Stimulated activated CD4-positive, alpha-beta T cell treated with anti-CD3 and anti-CD28 coated beads, Interleukin-1b, Interleukin-23, amount 100 ng/mL, for 1 hour (primary cell): Measurements from ENCODE around the gene EYS.

Experiments
- DNase-seq, 2 donors: peaks; one replicate each; pipeline ENCODE4 v3.0.0-alpha.2; 2020; ENCODE audit warnings: low read depth in 2 of 2

The EYS gene

DNA sequence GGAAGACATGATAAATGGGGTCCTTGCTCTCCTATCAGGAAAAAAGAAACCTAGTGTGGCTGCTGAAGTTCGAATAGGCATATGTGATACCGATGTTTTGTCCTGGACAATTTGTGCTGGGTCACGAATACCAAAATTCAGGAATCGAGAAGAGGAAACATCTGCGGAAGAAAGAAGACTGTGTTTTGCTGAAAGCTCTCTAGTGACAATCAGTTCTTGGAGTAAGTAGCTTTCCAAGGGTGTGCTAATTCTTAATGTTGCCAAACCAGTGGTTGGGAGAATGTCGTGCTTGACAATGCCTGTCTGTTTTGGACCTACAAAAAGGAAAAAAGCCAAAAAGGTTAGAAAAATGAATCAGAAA, 1115.4 kb downstream of the EYS start:
- DNase-seq: no peak

GRCh38 chr6:64590965-64591675, 1115.9 kb downstream of the EYS start:
- no peak for DNase-seq

- DNase-seq: no peak
These were observed 1117.1 kb downstream of the EYS start for GRCh38 chr6:64589961-64590360.

GRCh38 chr6:64580346-64580745, 1126.7 kb downstream of the EYS start:
- no peak for DNase-seq

GRCh38 chr6:64553249-64553786, 1153.7 kb downstream of the EYS start:
- no peak for DNase-seq

DNA sequence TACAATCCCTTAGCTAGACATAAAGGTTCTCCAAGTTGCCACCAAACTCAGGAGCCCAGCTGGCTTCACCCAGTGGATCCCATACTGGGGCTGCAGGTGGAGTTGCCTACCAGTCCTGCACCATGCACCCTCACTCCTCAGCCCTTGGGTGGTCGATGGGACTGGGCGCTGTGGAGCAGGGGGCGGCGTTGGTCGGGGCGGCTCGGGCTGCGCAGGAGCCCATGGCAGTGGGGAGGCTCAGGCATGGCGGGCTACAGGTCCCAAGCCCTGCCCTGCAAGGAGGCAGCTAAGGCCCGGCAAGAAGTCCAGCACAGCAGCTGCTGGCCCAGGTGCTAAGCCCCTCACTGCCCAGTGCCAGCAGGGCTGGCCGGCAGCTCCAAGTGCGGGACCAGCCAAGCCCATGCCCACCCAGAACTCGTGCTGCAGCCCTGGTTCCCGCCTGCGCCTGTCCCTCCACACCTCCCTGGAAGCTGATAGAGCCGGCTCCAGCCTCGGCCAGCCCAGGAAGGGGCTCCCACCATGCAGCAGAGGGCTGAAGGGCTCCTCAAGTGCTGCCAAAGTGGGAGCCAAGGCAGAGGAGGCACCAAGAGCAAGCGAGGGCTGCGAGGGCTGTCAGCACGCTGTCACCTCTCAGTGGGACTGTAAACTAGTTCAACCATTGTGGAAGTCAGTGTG, 1159.3 kb downstream of the EYS start:
- no peak for DNase-seq

- no peak for DNase-seq
These were observed 1167.1 kb downstream of the EYS start for GRCh38 chr6:64539917-64540316.

DNA sequence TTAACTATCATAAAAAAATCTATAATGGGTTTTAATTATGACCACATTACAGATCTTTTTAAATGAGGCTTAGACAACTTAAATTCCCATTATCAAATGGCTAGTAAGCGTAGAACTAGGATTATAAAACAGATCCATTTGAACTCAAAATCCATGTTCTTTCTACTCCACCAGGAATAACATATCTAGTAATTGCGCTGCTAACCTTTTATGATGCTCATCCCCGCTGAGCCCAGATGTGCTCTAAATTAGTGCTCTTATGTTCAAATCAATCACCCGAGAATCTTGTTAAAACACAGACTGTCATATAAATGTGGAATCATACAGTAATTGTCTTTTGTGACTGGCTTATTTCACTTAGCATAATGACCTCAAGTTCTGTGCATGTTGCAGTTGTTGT, 1168.3 kb downstream of the EYS start:
- DNase-seq: no peak

DNA sequence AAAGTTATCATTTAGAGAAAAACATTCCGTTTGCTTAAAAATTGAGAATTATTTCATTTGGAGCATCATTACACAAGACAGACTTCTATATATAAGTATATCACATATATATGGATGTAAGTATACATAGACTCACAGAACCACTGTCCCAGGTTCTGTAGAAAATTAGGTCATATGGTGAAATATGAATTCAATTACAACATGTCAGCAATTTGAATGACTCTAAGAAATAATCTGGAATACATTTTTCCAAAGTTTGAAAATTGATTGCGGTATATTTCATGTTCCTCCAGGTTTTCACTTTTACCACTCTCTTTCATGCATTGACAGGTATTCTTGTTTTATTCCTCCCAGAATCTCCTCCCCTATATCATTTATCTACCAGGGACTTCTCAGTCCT, 1179.1 kb downstream of the EYS start:
- no peak for DNase-seq

DNA sequence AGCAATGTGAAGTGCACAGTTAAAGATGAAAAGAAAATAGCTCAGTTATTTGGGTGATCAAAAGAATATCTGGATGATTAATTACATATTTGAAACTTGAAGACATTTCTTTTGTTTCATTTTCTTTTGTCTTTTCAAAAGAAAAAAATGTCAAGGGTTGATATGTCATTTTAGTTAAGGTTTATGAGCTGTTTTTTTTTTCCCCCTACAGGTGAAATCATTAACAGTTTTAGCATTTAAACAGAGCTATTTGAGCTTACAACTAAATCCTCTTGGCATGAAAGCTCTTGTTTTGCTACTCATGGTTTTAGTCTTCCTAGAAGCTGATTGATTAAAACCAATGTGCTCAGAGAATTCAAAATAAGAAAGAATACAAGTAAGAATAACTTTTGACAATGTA, 1184.2 kb downstream of the EYS start:
- no peak for DNase-seq

DNA sequence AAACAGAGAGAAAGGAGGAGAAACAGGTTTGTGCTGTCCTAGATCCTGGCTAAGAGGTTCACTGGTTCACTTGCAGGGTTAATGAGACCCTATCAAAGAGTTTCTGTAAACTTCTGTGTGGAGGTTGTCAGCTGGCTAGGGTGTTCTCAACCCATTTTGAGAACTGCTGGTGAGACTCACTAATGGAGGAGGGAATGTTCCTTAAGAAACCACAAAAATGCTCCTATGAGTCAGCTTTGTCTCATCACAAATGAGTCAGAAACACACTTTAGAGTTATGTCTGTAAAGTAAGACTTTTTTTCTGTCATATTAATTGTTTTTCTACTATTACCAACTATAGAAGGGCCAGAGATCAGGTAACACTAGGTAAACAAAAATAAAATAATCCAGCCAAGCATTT, 1187.0 kb downstream of the EYS start:
- no peak for DNase-seq

- no peak for DNase-seq
These were observed 1190.6 kb downstream of the EYS start for GRCh38 chr6:64516393-64516792.

DNA sequence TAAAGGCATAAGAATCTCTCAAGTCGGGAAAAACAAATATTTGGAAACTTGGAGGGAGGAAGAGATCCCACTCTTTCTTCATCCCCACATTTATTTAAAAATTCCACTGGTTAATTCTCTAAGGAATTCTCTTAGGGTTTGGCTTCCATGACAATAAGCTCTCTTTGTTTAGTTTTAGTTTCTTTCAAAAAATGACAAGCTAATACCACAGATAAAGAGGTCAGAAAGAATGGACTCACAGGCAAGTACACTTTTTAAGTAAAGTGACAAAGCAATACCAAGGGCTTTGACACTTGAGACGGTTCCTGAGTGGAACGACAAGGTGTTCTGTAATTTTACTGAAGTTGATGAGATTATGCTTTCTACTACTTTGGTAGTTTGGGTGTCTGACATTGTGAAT, 1199.4 kb downstream of the EYS start:
- DNase-seq: no peak

DNA sequence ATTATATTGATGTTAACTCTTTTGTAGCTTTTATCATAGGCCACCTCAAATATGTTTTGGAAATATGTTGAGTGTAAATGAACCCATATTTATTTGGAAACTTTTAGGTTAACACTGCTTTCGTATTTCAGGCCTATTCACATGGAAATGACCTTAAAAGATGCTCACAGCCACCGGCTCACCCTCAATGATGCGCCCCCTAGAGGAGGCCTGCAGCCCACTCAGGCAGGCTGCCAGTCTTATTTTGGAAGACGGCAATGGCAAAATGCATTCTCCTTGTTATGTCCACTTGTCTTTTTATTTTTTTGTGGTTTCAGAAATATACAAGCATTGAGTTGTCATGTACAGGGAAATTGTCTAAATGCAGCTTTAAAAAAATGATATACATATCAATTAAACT, 1201.7 kb downstream of the EYS start:
- DNase-seq: no peak

GRCh38 chr6:64504503-64504902, 1202.5 kb downstream of the EYS start:
- DNase-seq: no peak

DNA sequence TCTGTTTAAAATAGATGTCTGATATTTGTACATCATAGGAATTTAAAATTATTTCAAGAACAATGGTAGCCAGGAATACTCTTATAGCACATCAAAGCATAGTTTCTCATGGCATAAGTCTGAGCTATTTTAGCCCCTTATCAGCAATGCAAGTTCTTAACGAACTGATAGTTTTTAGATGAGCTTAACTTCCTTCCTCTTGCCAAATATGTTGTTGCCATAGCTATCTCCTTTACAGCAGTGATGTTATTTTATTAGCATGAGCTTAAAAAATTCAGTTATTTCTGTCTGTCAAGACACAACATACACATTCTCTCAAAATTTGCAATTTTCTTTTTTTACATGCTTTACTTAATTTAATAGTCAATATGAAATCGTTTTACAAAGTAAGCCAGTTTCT, 1204.2 kb downstream of the EYS start:
- DNase-seq: no peak

DNA sequence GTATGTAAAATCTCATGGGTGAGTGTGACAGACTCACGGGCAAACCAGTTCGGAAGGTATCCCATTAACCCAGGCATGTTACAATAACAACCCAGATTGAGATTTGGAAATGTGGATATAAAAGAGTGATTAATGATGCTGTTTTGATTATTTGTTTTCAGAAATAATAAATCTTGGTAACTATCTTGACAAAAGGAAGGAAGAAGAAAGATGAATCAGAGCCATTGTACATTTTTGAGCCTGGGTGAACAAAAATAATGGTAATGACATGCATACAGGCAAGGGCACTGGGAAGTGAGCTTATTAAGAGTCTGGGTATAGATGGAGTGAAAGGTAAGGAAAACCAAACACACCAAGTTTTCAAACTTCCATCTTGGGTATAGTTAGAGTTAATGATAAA, 1209.4 kb downstream of the EYS start:
- DNase-seq: no peak

DNA sequence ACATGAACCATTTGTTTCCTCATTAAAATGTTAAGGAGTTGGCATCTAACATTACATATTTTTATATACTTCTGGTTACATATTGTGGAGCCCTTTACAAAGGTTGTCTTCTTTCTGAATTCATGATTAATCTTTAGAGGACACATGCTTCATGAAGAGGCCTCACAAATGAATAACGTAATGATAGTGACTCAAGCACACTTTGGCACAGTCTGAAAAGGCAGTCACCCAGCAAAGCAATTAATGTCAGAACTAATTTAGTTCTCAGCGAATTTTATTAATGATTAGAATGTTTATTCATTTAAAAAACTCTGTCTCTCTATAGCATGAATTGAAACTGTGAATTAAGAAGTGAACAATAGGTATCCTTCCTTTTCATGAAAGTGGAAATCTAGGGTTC, 1217.3 kb downstream of the EYS start:
- no peak for DNase-seq

DNA sequence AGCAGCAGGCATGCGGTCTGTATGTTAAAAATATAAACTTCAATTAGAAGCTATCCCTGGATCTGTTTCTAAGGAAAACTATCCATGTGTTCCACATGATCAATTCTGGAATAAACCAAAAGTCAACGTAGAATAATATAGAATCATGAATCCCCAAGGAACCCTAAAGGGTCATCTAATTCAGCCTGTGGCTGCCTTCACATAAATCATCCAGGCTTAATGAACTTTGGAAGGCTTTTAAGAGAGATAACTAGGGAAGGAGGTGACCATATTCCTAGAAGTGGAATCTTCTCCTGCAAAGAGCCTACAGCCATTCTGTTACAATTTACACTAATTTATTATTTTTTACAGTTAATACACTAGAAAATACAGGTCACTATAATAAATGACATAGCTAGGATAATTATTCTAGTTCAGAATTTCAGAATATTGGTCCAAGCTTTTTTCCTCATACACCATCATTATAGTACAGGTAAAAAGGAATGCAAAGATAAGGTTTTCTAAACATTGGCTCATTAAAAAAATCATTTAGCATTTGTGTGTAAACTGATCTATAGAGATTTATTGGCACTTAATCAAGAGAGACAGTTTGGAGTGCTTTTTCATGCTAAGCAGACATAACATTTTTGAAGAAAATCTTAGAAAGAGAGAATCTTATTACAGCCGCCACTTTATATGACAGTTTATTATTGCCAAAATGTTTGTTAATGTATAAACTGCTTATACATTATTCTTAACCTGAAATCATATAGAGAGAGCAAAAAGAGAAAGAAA, 1220.3 kb downstream of the EYS start:
- DNase-seq: no peak

- no peak for DNase-seq
These were observed 1223.0 kb downstream of the EYS start for GRCh38 chr6:64483956-64484499.

DNA sequence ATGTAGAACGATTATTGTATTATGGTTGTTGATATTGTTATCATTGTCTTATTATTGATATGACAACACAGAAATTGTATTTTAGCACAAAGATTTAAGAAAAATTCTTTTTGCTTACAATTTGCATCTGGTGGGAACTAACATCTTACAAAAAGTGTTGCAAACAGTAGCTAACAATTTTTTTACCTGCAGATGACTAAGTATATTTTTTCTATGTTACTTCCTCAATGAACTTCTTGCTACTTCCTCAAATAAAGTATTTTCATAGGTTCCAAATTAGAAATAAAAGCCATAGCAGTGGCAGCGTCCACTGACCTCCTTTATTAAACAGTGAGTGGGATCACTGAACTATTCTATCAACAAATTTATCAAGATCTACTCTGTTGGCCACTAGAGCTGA, 1224.4 kb downstream of the EYS start:
- DNase-seq: no peak

- no peak for DNase-seq
These were observed 1227.9 kb downstream of the EYS start for GRCh38 chr6:64479134-64479533.

DNA sequence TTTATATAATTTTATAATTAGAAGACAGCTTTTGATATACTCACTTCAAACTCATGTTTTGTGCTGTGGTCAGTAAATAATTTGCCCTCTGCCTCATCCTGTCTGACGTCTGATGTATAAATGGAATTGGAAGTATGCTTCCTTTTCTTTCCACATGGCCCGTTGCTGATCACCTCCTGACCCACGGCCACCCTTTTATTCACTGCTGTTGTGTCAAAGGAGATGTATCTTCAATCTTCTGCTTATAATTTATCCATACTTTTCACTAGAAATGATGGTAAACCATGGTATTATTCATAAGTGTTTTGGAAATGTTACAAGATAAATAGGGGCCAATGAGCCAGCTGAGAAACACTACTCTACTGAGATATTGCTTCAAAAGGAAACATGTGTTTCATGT, 1229.6 kb downstream of the EYS start:
- DNase-seq: no peak
